Neural progenitor cell (in vitro differentiated cells): ENCODE data around the gene TGFBR3. TPM values are rescaled to one million over a fixed set of nuclear protein-coding genes. Genes with fewer than 3 reads are reported as not detected.
A peak's percentile ranks its signal among the peaks of the same experiment; 100 is the strongest.

ENCODE experiments used
- DNase-seq: peaks from one replicate; pipeline ENCODE4 v3.0.0-alpha.2; 2016; ENCODE audit warnings: low spot score
- H2AFZ ChIP-seq: fragments of 200-600 bp; sonication (generic); replicated peaks from 2 replicates; pipeline ENCODE4 v1.6.1; 2016; ENCODE audit warnings: antibody characterized with exemption
- H3F3A ChIP-seq: fragments of 200-600 bp; sonication (generic); 2 replicates; pipeline ENCODE4 v1.6.1; 2016; ENCODE audit warnings: antibody characterized with exemption, low read depth
- H3K27ac ChIP-seq: fragments of 200-600 bp; sonication (generic); 2 replicates; pipeline ENCODE4 v1.5.1; 2016; ENCODE audit warnings: mild to moderate bottlenecking
- H3K27me3 ChIP-seq: fragments of 200-600 bp; sonication (generic); 2 replicates; pipeline ENCODE4 v1.6.1; 2016; ENCODE audit warnings: mild to moderate bottlenecking, moderate library complexity
- H3K36me3 ChIP-seq: fragments of 200-600 bp; sonication (generic); 2 replicates; pipeline ENCODE4 v1.5.1; 2016
- H3K4me1 ChIP-seq: fragments of 200-600 bp; sonication (generic); 2 replicates; pipeline ENCODE4 v1.6.1; 2016; ENCODE audit warnings: mixed run types
- H3K4me2 ChIP-seq: fragments of 200-600 bp; sonication (generic); 2 replicates; pipeline ENCODE4 v1.6.1; 2016
- H3K4me3 ChIP-seq: fragments of 200-600 bp; sonication (generic); 2 replicates; pipeline ENCODE4 v1.5.1; 2016
- H3K79me2 ChIP-seq: fragments of 200-600 bp; sonication (generic); 2 replicates; pipeline ENCODE4 v1.6.1; 2016; ENCODE audit warnings: low read depth
- H3K9ac ChIP-seq: fragments of 200-600 bp; sonication (generic); 2 replicates; pipeline ENCODE4 v1.6.1; 2016
- H3K9me3 ChIP-seq: fragments of 200-600 bp; sonication (generic); 2 replicates; pipeline ENCODE4 v1.5.1; 2016; ENCODE audit warnings: low read depth
- H4K20me1 ChIP-seq: fragments of 200-600 bp; sonication (generic); 2 replicates; pipeline ENCODE4 v1.6.1; 2016; ENCODE audit warnings: low read depth
- H3K27ac Mint-ChIP-seq: 3 replicates; pipeline ENCODE4 v1.8.0; 2021; ENCODE audit warnings: mixed read lengths
- H3K27me3 Mint-ChIP-seq: 2 replicates; pipeline ENCODE4 v1.8.0; 2022; ENCODE audit warnings: low read depth, mild to moderate bottlenecking, inconsistent platforms, moderate library complexity, mixed read lengths; ENCODE audit not compliant: insufficient read depth
- H3K36me3 Mint-ChIP-seq: 3 replicates; pipeline ENCODE4 v1.8.0; 2021; ENCODE audit warnings: mixed read lengths
- H3K4me1 Mint-ChIP-seq: 3 replicates; pipeline ENCODE4 v1.8.0; 2021; ENCODE audit warnings: mixed read lengths
- H3K4me3 Mint-ChIP-seq: 3 replicates; pipeline ENCODE4 v1.8.0; 2021; ENCODE audit warnings: mild to moderate bottlenecking, moderate library complexity, mixed read lengths
- H3K9me3 Mint-ChIP-seq: 3 replicates; pipeline ENCODE4 v1.8.0; 2020; ENCODE audit warnings: mixed read lengths
- CTCF ChIP-seq: fragments of 200-600 bp; sonication (generic); IDR thresholded peaks from 2 replicates; pipeline ENCODE4 v1.5.1; 2017; ENCODE audit warnings: antibody characterized with exemption, mild to moderate bottlenecking
- EZH2 ChIP-seq: fragments of 200-600 bp; sonication (generic); IDR thresholded peaks from 2 replicates; pipeline ENCODE4 v1.6.1; 2017; ENCODE audit warnings: antibody characterized with exemption, mild to moderate bottlenecking, moderate library complexity
- EZH2phosphoT487 ChIP-seq: fragments of 200-600 bp; sonication (generic); IDR thresholded peaks from 2 replicates; pipeline ENCODE4 v1.6.1; 2017; ENCODE audit warnings: antibody characterized with exemption
- total RNA-seq: library from RNA; depleted of rRNA; stranded (reverse); fragments of >200 nt; gene quantifications from 2 replicates; pipeline ENCODE4 v1.2.3, GENCODE V29; 2015; ENCODE audit warnings: low replicate concordance

TGFBR3 gene
- total RNA-seq, 1 donor from 2014 or later: 11.8 TPM

DNA sequence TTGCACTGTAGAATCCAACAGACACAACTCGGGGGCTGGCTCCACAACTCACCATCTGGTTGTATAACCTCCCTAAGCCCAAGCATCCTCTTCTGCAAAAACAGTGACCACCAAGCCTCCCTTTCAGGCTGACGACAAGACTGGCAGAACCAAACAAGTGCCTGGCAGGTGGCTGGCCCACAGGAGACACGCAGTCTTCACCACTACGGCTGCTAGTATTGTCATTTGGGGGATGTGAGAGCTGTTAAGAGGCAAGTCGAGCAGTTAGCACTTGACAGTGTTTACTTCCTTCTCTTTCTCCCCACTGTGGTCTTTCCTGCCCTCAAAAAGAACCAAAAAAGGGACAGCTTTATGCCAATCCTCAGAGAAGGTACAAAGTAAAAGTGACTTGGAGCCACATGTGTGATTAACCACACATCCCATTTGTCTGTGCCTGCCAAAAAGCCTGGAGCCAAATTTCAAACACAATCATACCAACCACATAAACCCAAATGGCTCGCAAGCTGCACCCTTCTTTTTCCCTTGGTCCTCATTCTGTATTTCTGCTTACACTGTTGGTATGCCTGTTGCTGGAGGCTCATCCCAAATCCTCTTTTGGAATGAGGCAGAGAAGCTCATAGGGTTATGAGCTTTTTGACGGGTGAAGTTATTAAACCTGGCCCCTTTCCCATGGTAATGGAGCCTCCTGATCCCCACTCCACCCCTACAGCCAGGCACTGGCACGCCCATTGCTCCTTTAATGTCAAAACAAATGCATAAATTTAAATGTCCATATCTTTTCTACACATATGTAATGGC, 94.1 kb downstream of the TGFBR3 start:
- H3K4me2 ChIP-seq: peak overlapping the region; percentile 69
- no peak overlapping the region for H3K4me3 ChIP-seq
- peaks cover 18% of the 10 kb centered on the region for H3K36me3 Mint-ChIP-seq
- no peaks in the 10 kb centered on the region for H4K20me1 ChIP-seq
- peaks cover 49% of the 10 kb centered on the region for H3K4me1 Mint-ChIP-seq
- peaks cover 6% of the 10 kb centered on the region for H3K9me3 Mint-ChIP-seq
- H3F3A ChIP-seq: peaks cover 32% of the 10 kb centered on the region
- H2AFZ ChIP-seq: no peak overlapping the region
- no peaks in the 10 kb centered on the region for H3K27me3 ChIP-seq
- H3K27ac Mint-ChIP-seq: no peak overlapping the region
- H3K27ac ChIP-seq: peak overlapping the region; percentile 60
- H3K36me3 ChIP-seq: no peaks in the 10 kb centered on the region
- TF ChIP-seq EZH2 (no peak), CTCF (no peak), EZH2phosphoT487 (no peak)
- no peak overlapping the region for H3K9ac ChIP-seq
- H3K4me1 ChIP-seq: peaks cover 41% of the 10 kb centered on the region
- peaks cover 41% of the 10 kb centered on the region for H3K27me3 Mint-ChIP-seq
- no peaks in the 10 kb centered on the region for H3K79me2 ChIP-seq
- H3K4me3 Mint-ChIP-seq: no peak overlapping the region
- H3K9me3 ChIP-seq: no peaks in the 10 kb centered on the region
- DNase-seq: no peak

- H3K27me3 Mint-ChIP-seq: peaks cover 43% of the 10 kb centered on the region
- H3K9ac ChIP-seq: no peak overlapping the region
- peaks cover 49% of the 10 kb centered on the region for H3K4me1 Mint-ChIP-seq
- H3K9me3 Mint-ChIP-seq: peaks cover 8% of the 10 kb centered on the region
- no peak overlapping the region for H3K4me3 ChIP-seq
- DNase-seq: peak; percentile 89
- peaks cover 32% of the 10 kb centered on the region for H3F3A ChIP-seq
- H3K27ac ChIP-seq: peak overlapping the region; percentile 60
- peak overlapping the region; percentile 30 for H3K4me3 Mint-ChIP-seq
- H3K36me3 Mint-ChIP-seq: peaks cover 16% of the 10 kb centered on the region
- H3K9me3 ChIP-seq: no peaks in the 10 kb centered on the region
- no peaks in the 10 kb centered on the region for H3K79me2 ChIP-seq
- peaks cover 41% of the 10 kb centered on the region for H3K4me1 ChIP-seq
- TF ChIP-seq CTCF (peak; percentile 28), EZH2phosphoT487 (peak; percentile 97), EZH2 (no peak)
- peak overlapping the region; percentile 69 for H3K4me2 ChIP-seq
- no peaks in the 10 kb centered on the region for H3K36me3 ChIP-seq
- H4K20me1 ChIP-seq: no peaks in the 10 kb centered on the region
- H3K27me3 ChIP-seq: no peaks in the 10 kb centered on the region
- H3K27ac Mint-ChIP-seq: no peak overlapping the region
- no peak overlapping the region for H2AFZ ChIP-seq
Measured at GRCh38 chr1:91791103-91791502, 94.8 kb downstream of the TGFBR3 start.

DNA sequence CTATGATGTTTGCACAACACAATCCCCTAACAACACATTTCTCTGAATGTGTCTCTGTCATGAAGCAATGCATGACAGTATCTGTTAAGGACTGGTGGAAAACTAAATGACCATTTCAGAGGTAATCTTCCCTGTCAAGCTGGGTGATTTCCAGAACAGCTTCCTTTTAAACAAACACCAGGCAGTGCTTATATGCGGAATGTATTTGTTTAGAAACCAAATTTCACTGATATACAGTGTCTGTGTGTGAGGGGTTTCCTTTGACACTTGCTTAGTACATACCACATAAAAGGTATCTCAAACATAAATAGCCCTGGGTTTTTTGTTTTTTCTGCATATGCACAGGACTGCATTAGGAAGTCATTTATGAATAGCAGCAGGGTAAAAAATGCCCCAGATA, 95.6 kb downstream of the TGFBR3 start:
- H3K27me3 ChIP-seq: no peaks in the 10 kb centered on the region
- Mint-ChIP-seq H3K4me1 (peaks cover 49% of the 10 kb centered on the region), H3K9me3 (peaks cover 8% of the 10 kb centered on the region), H3K27me3 (peaks cover 43% of the 10 kb centered on the region), H3K4me3 (no peak overlapping the region), H3K36me3 (peaks cover 13% of the 10 kb centered on the region), H3K27ac (no peak overlapping the region)
- no peak overlapping the region for H3K27ac ChIP-seq
- no peak overlapping the region for H2AFZ ChIP-seq
- no peaks in the 10 kb centered on the region for H3K36me3 ChIP-seq
- peak overlapping the region; percentile 69 for H3K4me2 ChIP-seq
- H3F3A ChIP-seq: peaks cover 32% of the 10 kb centered on the region
- no peak overlapping the region for H3K9ac ChIP-seq
- peaks cover 41% of the 10 kb centered on the region for H3K4me1 ChIP-seq
- H3K4me3 ChIP-seq: no peak overlapping the region
- no peaks in the 10 kb centered on the region for H3K9me3 ChIP-seq
- TF ChIP-seq EZH2 (no peak), CTCF (no peak), EZH2phosphoT487 (no peak)
- no peaks in the 10 kb centered on the region for H3K79me2 ChIP-seq
- no peaks in the 10 kb centered on the region for H4K20me1 ChIP-seq
- DNase-seq: no peak
